Stimulated activated CD4-positive, alpha-beta T cell treated with anti-CD3 and anti-CD28 coated beads, Interleukin-12 subunit alpha, Interleukin-12 subunit beta, amount 100 ng/mL, for 24 hours (primary cell): ENCODE results near the gene MYO5A.

ENCODE experiments used
- DNase-seq, 2 experiments: peaks; one replicate each; pipeline ENCODE4 v3.0.0-alpha.2; 2020; ENCODE audit warnings: low read depth in 2 of 2

MYO5A gene

DNA sequence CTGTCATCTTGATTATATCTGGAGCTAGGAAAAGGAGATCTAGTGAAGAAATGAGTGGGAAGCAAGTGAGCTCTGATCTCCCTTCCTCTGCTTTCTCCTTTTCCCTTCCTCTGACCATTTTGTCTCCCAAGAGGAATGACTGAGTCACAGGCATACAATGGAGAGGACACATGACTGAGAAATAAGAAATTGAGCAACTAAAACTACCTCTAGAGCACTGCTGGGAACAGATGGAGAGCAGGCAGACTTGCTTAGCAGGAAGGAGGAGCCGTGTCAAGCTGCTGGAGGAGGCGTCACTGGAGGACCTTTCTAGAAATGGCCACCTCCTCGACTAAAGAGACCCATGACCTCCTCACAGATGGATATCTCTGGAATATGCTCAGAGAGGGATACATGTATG, 166.2 kb downstream of the MYO5A start:
- no peak for DNase-seq

- no peak for DNase-seq
These were observed 166.6 kb downstream of the MYO5A start for GRCh38 chr15:52361975-52362494.

DNA sequence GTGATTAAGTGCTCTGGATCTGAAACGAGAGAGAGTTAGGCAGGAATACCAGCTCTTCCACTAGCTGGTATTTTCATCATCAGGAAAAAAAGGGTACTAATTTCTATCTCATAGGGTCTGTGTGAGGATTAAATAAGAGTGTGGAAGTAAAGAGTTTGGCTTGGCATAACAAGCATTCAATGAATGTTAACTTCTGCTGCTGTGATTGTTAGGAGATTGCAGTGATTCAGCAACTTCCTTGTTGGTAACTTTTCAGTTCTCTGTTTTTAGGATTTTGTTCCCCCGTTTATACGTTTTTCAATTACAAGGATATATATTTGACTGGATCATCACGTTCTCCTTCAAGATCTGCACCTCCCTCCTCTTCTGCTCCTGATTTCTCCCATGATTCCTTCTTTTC, 167.2 kb downstream of the MYO5A start:
- no peak for DNase-seq

DNA sequence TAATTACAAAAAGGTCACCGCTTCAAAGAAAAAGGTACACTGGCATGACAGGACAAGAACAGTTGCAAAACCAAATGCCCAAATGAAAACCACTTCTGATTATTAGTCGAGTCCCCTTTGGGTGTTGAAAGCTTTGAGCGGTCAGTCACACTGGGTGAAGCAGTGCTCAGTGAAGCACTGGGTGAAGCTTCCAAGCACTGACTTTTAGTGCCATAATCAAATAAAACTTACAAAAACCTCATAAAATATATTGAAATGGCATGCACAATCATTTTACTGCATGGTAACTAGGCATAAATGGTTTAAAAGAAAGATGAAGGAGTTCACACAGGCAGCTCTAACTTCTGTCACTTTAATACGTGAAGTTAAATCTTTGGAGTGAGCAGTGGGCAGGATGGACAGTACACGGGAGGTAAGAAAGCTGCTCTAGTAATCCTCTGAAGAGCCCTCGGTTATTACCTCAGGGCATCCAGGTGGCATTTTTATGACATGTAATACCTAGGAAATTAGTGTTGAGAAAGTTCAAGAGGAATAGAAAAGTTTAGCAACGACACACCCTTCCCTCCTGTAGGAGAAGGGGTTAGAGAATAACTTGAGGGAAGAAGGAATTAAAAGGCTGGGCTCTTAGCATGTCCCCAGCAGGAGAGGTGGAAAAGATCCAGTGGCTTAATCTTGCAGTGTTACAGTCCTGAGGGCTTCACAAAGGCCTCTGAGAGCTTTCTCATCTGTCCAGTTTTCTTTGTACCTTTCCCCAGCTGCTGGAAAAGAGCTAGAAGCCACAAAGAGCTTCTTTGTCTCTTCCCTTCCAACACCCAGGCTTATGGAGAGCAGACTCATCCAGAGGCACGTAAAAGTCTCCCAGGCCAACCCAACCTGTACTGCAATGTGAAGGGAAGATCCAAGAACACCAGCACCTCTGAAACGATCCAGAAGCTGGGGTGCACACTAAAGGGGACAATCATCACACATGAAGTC, 168.2 kb downstream of the MYO5A start:
- no peak for DNase-seq

DNA sequence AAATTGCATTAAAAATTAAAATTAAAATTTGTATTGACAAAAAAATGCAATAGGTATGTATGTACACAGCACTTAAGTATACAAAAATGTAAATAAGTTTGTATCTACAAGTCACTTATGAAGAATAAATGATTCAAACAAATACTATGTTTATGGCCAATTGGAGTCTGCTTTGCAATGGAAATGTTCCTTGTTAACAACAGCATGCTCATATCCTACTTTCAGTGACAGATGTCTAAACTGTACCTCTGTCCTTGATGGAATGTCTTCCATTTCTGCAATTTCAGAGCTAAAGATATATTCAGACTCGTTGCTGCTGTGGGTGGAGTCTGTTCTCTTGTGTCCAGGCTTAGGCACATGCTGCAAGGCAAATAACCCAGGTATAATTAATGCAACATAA, 169.0 kb downstream of the MYO5A start:
- no peak for DNase-seq

DNA sequence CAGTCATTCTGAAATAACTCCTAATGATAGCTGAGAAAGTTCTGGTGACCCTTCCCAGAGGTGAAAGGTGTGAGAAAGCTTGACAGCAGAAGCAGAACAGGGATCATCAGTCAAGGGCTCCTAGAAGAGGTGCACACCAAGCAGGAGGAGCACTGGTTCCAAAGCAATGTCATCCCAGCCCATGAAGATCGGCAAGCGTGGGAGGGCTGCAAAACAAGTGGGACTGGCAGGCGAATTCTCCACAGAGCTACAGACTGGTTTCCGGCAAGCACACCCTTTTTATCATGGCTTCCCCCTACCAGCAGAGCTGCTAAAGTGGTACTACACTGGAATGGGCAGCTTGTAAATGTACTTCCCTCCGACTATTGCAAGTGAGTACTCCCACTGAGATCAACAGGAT, 170.7 kb downstream of the MYO5A start:
- no peak for DNase-seq

DNA sequence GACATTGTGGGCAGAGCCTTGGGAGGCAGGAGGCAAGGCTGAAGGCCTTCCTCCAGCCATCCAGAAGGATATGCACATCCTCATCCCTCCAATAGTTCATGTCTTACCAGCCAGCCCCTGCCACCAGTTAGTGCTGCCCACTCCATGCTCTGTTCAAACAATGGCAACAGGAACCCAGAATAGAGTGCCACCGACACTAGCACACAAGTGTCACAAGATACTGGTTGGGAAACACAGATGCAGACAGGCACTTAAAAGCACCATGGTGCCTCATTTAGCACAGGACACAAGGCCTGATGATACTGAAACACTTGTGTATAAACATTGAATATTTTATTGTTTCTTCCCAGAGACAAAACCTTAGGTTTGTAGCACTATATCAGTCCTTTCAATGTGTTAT, 176.6 kb downstream of the MYO5A start:
- no peak for DNase-seq

DNA sequence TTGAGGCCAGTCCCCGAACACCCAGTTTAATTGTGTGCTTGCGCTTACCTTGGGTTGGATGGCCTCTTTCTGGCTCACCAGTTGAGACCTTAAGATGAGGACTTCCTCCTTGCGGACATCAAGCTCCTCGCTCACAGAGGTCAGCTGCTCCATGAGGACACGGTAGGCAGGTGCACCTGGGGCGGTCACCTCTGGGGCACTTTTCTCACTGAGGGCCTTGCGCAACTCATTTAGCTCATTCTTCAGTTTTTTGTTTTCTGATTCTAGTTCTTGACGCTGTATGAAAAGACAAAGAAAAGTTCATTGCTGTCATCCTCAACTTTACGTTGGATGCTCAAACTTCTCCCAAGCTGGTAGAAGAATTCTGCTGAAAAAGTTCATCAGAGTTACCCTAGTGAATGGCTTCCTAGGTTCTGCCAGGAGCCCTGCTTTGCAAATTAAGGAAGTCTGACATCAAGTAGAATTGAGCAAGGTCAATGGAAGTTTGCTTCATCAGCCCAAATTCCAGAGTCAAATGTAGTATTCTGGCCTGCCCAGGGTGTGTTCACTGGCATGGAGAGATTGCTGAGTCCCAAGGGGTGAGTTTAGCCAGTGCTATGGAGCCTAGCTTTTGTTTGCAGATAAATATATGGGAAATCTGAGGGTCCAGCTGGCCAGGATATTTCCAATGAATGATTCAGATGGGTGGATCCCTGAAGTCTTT, 177.3 kb downstream of the MYO5A start:
- DNase-seq, result no peak

DNA sequence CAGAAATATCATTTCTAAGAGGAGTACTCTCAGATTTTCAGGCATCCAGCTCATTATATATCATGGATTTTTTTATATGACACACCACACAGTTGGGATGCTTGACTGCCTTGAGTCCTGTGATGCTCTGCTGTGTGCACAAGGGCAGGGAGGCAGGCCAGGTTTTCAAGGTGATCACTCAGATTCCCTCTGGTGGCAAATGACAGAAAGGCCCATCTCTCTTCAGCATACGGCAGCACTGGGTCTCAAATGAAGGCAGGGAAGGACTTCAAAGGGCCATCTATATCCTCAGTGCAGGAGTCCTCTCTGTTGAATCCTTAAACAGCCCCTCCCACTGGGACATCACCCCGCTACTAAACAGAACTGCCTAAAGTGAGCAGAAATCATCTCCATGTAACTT, 178.3 kb downstream of the MYO5A start:
- DNase-seq, result no peak

DNA sequence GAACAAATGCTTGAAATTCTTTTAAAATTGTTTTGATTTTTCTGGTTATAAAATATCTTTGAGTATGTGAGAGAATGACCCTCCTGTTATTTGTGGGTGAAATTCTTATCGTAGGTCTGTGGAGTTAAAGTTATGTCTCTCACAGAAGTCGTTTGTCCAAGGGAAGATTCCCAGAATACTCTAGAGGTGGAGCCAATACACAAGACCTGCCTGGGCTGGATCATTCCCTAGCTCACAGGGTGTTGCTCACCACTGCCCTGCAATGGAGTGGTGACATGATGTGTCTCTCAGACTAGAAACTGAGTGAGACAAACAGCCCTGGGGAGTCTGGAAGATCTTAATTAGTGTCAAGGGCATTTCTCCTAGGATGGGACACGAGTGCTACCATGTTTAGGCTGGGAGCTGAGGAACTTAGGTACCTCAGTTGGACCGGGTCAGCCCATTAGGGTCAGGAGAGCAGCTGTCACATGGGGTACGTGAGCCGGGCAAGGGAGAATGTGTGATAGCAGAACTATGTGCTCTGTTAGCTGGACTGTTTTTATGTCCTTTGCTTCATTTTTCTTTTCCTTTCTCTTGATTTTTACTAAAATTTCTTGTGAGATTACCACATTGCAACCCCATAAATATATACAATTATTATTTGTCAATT, 179.5 kb downstream of the MYO5A start:
- DNase-seq, result no peak

GRCh38 chr15:52348056-52348745, 180.5 kb downstream of the MYO5A start:
- no peak for DNase-seq

DNA sequence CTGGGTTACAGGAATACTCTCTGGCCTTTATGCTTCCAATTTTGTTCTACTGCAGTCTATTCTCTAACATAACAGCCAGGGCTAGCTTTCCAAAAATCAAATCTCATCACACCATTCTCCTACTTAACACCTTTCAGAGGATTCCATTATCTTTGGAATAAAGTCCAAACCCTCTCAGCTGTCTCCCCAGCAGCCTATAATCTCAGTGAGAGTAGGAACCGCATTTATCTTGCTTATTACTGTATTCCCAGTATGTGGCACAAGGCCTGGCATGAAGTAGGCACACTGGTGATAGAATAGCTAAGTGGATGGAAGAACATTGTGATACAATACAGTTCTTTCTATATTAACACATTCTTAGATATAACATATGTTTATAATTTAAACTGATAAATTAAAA, 184.1 kb downstream of the MYO5A start:
- DNase-seq, result no peak

DNA sequence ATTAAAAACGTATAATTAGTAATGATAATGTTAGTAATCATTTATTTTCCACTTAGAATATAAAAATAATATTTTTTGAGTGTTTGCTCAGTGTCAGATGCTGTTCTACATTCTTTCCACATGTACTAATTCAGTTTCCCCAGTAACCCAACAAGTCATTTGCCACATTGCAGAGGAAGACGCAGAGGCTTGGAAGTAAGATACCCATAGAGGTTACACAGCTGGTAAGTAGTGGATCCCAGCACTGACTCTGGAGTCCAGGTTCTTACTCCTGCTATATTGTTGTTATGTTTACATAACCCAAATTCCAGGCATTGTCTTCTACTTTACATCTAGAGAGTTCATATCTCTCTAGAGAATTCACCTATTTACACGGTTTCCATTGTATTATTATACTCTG, 184.8 kb downstream of the MYO5A start:
- no peak for DNase-seq

- no peak for DNase-seq
These were observed 188.6 kb downstream of the MYO5A start for GRCh38 chr15:52340093-52340492.

DNA sequence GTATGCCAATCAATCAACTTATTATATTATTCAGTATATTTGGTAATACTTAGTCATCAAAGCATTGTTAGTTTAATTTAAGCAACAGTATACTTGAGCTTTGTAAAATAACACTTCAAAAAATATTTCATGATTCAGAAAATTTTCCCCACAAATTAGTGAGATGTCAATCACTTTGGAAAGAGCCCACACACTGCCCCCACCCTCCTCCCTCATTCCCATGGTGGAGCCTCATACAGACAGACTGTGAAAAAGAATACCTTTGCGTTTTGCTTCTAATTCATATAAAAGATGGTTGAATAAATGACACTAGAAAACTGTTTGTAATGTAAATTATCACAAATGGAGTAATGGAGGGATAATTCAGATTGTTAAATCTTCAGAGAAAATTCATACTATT, 189.8 kb downstream of the MYO5A start:
- DNase-seq, result no peak

DNA sequence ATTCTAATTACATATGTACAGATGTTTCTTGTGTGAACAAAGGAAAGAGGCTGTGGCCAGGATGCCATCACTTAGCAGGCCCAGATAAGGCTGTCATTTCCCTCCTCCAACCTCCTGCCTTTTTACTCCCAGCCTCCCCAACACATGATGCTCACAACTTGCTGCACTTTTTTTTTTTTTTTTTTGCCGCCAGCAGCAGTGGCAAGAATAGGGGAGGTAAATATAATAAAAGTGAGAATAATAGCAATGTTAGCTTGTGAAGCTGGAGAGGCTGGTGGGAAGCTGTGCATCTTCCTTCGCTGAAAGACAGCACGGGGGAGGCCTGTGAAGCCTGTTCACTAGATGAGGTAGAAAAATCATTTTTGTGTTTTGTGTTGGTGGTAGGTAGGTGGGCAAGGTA, 190.6 kb downstream of the MYO5A start:
- DNase-seq, result no peak

GRCh38 chr15:52337198-52337853, 191.4 kb downstream of the MYO5A start:
- DNase-seq, result no peak

DNA sequence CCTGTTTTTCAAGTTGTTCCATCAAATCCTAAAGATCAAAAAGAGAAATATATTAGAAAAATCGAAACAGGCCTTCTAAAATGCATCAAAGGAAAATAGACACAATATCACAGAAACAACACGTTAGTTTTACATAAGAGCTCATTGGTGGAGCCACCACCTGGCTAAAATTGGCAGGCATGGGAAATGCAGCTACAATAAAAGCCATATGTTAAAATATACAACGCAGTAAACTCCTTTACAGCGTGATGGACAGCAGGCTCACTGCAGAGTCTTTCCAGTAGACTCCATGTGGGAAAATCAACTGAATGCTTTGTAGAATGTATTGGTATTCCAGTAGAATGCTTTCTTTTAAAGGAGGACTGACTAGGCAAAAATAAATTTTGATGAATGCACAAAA, 192.2 kb downstream of the MYO5A start:
- no peak for DNase-seq

DNA sequence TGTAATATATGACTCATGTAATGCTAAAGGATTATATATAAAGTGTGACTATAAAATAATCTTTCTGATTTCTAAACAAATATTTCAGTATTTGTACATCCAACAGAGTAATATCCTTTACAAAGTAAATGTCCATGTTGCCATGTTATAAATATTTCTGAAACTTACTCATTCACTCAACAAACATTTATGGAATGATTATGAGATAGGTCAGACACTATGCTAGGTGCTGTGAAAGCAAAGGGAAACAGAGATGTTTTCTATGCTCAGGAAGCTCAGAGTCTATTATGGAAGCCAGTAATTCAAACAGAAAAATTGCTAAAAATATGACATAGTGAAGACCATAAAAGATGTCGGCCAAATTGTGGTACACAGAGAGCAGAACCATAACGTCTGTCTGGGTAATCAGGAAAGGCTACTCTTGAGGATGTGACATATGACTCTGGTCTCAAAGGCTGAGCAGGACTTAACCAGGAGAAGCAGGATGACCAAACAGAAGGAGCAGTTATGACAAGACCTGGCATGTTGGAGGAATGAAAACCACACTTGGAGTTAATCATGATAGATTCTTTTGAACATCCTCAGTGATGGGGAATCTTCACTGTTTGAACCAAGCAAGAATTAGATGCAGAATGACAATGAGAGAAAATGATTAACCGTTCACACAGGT, 194.1 kb downstream of the MYO5A start:
- no peak for DNase-seq

- peak; percentile 17 to 19 for DNase-seq
These were observed 197.0 kb downstream of the MYO5A start for GRCh38 chr15:52331490-52332240.
